Left lung (tissue), 10 donors: ENCODE measurements around the gene AGK. TPM values are rescaled to one million over a fixed set of nuclear protein-coding genes. Genes with fewer than 3 reads are reported as not detected.

Experiments
- ATAC-seq: fragments of 200-7000 bp; cut with Tn5 transposase; one replicate; pipeline ENCODE4 v1.9.1; 2020; ENCODE audit warnings: moderate library complexity
- DNase-seq, 4 donors: peaks; one replicate each; pipeline ENCODE4 v3.0.0-alpha.2; 2013 to 2020
- H3K27ac ChIP-seq, 2 donors: fragments of 200-600 bp; sonication (generic) in 1 of 2; one replicate each; pipeline versions ENCODE4 v1.5.0 to v1.8.0; 2020 to 2021
- H3K27me3 ChIP-seq, 2 donors: fragments of 200-600 bp; sonication (generic) in 1 of 2; one replicate each; pipeline versions ENCODE4 v1.5.0 to v1.8.0; 2020 to 2021
- H3K36me3 ChIP-seq, 2 donors: fragments of 200-600 bp; sonication (generic) in 1 of 2; one replicate each; pipeline versions ENCODE4 v1.5.0 to v1.8.0; 2020 to 2021
- H3K4me1 ChIP-seq, 2 donors: fragments of 200-600 bp; one replicate each; pipeline ENCODE4 v1.8.0; 2021
- H3K4me3 ChIP-seq, 2 donors: fragments of 200-600 bp; sonication (generic) in 1 of 2; one replicate each; pipeline versions ENCODE4 v1.5.0 to v1.8.0; 2020 to 2021; ENCODE audit warnings: mild to moderate bottlenecking in 1 of 2
- H3K9me3 ChIP-seq, 2 donors: fragments of 200-600 bp; sonication (generic) in 1 of 2; one replicate each; pipeline versions ENCODE4 v1.5.0 to v1.8.0; 2020 to 2021
- intact Hi-C, 2 donors: fragments of 100-400 bp; cut with DNase I; formaldehyde crosslinking; loops; one replicate each; pipeline versions ENCODE4 v1.11.2 to v1.14.2; 2022
- polyA plus RNA-seq, 6 donors: library from polyadenylated mRNA; unstranded; fragments of 120-200 nt; gene quantifications; one replicate each; pipeline ENCODE4 v1.2.1, GENCODE V29; 2013; ENCODE audit not compliant: insufficient read length in 6 of 6
- total RNA-seq, 2 donors: library from RNA; stranded (reverse); fragmentation: NEBNext Ultra II Directional; extraction: Animal tissue kit (Norgen Biotek cat#: 25700); gene quantifications; one replicate each; pipeline ENCODE4 v1.2.1, GENCODE V29; 2021
- TF ChIP-seq, protein P1 (sequence below), 2 donors: fragments of 200-600 bp; sonication (generic) in 1 of 2; IDR thresholded peaks; one replicate each; pipeline versions ENCODE4 v1.5.0 to v1.8.0; 2021; ENCODE audit warnings: antibody characterized with exemption in 2 of 2
- donor health status: DM: no; HTN: yes; CAD: no.
- donor health status: DM: no; HTN: no; CAD: no.

Gene AGK
- total and polyA plus RNA-seq, 8 donors = 24.4 to 40.6 (median 36.8) TPM

- TF ChIP-seq, protein P1, sequence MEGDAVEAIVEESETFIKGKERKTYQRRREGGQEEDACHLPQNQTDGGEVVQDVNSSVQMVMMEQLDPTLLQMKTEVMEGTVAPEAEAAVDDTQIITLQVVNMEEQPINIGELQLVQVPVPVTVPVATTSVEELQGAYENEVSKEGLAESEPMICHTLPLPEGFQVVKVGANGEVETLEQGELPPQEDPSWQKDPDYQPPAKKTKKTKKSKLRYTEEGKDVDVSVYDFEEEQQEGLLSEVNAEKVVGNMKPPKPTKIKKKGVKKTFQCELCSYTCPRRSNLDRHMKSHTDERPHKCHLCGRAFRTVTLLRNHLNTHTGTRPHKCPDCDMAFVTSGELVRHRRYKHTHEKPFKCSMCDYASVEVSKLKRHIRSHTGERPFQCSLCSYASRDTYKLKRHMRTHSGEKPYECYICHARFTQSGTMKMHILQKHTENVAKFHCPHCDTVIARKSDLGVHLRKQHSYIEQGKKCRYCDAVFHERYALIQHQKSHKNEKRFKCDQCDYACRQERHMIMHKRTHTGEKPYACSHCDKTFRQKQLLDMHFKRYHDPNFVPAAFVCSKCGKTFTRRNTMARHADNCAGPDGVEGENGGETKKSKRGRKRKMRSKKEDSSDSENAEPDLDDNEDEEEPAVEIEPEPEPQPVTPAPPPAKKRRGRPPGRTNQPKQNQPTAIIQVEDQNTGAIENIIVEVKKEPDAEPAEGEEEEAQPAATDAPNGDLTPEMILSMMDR (IDR thresholded peaks at IDR 0.05) = no peak
- ATAC-seq = no peak
- H3K4me3 ChIP-seq = no peak overlapping the region
- intact Hi-C loops = no loop called here
- H3K9me3 ChIP-seq = no peaks in the 10 kb centered on the region
- no peaks in the 10 kb centered on the region for H3K36me3 ChIP-seq
- DNase-seq = no peak
- no peak overlapping the region for H3K27ac ChIP-seq
- H3K4me1 ChIP-seq = peaks cover 0 to 11% of the 10 kb centered on the region in 2 donors
- H3K27me3 ChIP-seq = no peaks in the 10 kb centered on the region
These were observed 140.3 kb downstream of the AGK start for GRCh38 chr7:141691540-141691939.

GRCh38 chr7:141691961-141692360 is 140.8 kb downstream of the AGK start:
- Histone ChIP-seq H3K27me3 (no peaks in the 10 kb centered on the region), H3K36me3 (no peaks in the 10 kb centered on the region), H3K4me1 (peaks cover 0 to 14% of the 10 kb centered on the region in 2 donors), H3K27ac (no peak overlapping the region), H3K9me3 (no peaks in the 10 kb centered on the region), H3K4me3 (no peak overlapping the region)
- ATAC-seq = no peak
- no peak for DNase-seq
- intact Hi-C loops = no loop called here
- TF ChIP-seq, protein P1 (IDR thresholded peaks at IDR 0.05) = no peak

DNA sequence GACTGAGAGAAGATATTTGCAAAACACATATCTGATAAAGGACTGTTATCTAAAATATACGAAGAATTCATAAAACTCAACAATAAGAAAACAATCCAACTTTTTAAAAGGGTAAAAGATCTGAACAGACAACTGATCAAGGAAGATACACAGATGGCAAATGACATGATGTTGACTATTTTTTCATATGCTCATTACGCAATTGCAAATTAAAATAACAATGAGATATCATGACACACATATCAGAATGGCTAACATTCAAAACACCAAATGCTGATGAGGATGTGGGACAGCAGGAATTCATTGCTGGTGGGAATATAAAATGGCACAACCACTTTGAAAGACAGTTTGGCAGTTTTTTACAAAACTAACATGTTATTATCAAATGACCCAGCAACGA is 141.9 kb downstream of the AGK start:
- no peaks in the 10 kb centered on the region for H3K36me3 ChIP-seq
- TF ChIP-seq, protein P1 (IDR thresholded peaks at IDR 0.05) = no peak
- no peak overlapping the region for H3K27ac ChIP-seq
- intact Hi-C loops = no loop called here
- H3K27me3 ChIP-seq = no peaks in the 10 kb centered on the region
- H3K4me3 ChIP-seq = no peak overlapping the region
- no peaks in the 10 kb centered on the region for H3K9me3 ChIP-seq
- ATAC-seq (no peak), DNase-seq (no peak)
- H3K4me1 ChIP-seq = peaks cover 0 to 25% of the 10 kb centered on the region in 2 donors

DNA sequence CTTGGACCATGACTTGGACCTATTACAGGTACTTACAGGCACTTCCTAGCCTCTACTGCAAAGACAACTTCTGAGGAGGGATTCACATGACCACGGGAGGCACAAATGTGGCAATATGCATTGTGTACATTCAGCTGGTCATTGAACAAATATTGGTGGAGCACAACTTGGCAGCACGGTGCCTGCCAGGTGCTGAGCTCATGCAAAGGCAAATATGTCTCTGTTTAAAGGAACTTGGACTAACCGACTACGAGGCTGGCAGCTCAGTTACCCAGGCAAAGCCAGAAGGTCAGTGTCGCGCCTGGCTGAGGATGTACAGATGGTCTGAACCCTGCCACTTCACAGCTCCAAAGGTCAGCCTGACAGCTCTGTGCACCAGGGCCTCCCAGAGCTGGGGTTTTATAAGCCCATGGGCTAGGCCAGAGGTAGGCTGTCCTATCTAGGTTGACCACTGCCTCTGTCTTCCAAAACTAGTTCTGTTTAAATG is 144.6 kb downstream of the AGK start:
- Histone ChIP-seq H3K4me3 (no peak overlapping the region), H3K4me1 (peaks cover 0 to 50% of the 10 kb centered on the region in 2 donors), H3K9me3 (no peaks in the 10 kb centered on the region), H3K36me3 (no peaks in the 10 kb centered on the region), H3K27ac (peak overlapping the region in 1 of 2 donors; percentile 42), H3K27me3 (peaks cover 0 to 1% of the 10 kb centered on the region in 2 donors)
- ATAC-seq (peak; percentile 47), DNase-seq (peak in 1 of 4 donors; percentile 31)
- TF ChIP-seq, protein P1 (IDR thresholded peaks at IDR 0.05) = no peak
- intact Hi-C loops = no loop called here

- ATAC-seq (peak; percentile 32), DNase-seq (peak in 1 of 4 donors; percentile 38)
- Histone ChIP-seq H3K27me3 (peaks cover 0 to 4% of the 10 kb centered on the region in 2 donors), H3K4me1 (peaks cover 0 to 51% of the 10 kb centered on the region in 2 donors), H3K4me3 (no peak overlapping the region), H3K9me3 (no peaks in the 10 kb centered on the region), H3K27ac (peak overlapping the region in 1 of 2 donors; percentile 42), H3K36me3 (no peaks in the 10 kb centered on the region)
- TF ChIP-seq, protein P1 (IDR thresholded peaks at IDR 0.05) = no peak
- intact Hi-C loops = no loop called here
These were observed 145.1 kb downstream of the AGK start for GRCh38 chr7:141696348-141696747.
